Liver (tissue), 9 donors: Measurements from ENCODE around the gene GPR156. TPM values are rescaled to one million over a fixed set of nuclear protein-coding genes. Genes with fewer than 3 reads are reported as not detected.

Experiments used
- DNase-seq: peaks from one replicate; pipeline ENCODE4 v3.0.0-alpha.2; 2017; ENCODE audit warnings: low spot score
- H3K27ac ChIP-seq, 2 donors: one replicate each; pipeline ENCODE4 v1.7.0; 2013; ENCODE audit warnings: inconsistent platforms in 2 of 2, low read length in 2 of 2, control low read depth in 1 of 2, low read depth in 1 of 2, mild to moderate bottlenecking in 1 of 2
- H3K27me3 ChIP-seq, 4 donors: one replicate each; pipeline versions ENCODE4 v1.6.1 to v1.7.0; 2013; ENCODE audit warnings: low read length in 3 of 4, inconsistent platforms in 1 of 4, mild to moderate bottlenecking in 1 of 4, moderate library complexity in 1 of 4; ENCODE audit not compliant: control insufficient read depth in 4 of 4, insufficient read depth in 4 of 4
- H3K36me3 ChIP-seq, 4 donors: one replicate each; pipeline versions ENCODE4 v1.6.1 to v1.7.0; 2013; ENCODE audit warnings: low read length in 3 of 4, mild to moderate bottlenecking in 3 of 4, low read depth in 1 of 4, moderate library complexity in 1 of 4; ENCODE audit not compliant: control insufficient read depth in 4 of 4, insufficient read depth in 3 of 4
- H3K4me1 ChIP-seq, 4 donors: one replicate each; pipeline versions ENCODE4 v1.6.1 to v1.7.0; 2013; ENCODE audit warnings: low read length in 3 of 4, mild to moderate bottlenecking in 3 of 4, moderate library complexity in 1 of 4; ENCODE audit not compliant: control insufficient read depth in 4 of 4, insufficient read depth in 4 of 4
- H3K4me3 ChIP-seq, 3 donors: one replicate each; pipeline versions ENCODE4 v1.6.1 to v1.7.0; 2013; ENCODE audit warnings: low read length in 3 of 3, control low read depth in 1 of 3, low read depth in 1 of 3, mild to moderate bottlenecking in 1 of 3
- H3K9ac ChIP-seq, 2 donors: one replicate each; pipeline ENCODE4 v1.7.0; 2013; ENCODE audit warnings: low read length in 2 of 2, mild to moderate bottlenecking in 2 of 2, moderate library complexity in 2 of 2, control low read depth in 1 of 2, low read depth in 1 of 2
- H3K9me3 ChIP-seq, 4 donors: one replicate each; pipeline versions ENCODE4 v1.6.1 to v1.7.0; 2013; ENCODE audit warnings: low read length in 3 of 4; ENCODE audit not compliant: control insufficient read depth in 4 of 4
- ATF3 ChIP-seq: IDR thresholded peaks from 2 replicates; pipeline ENCODE4 v1.6.1; 2016; ENCODE audit warnings: antibody characterized with exemption
- CTCF ChIP-seq: fragments of 150-350 bp; IDR thresholded peaks from 2 replicates; pipeline ENCODE4 v1.5.1; 2017; ENCODE audit warnings: improper control_type of control experiment, low read depth, low read length; ENCODE audit not compliant: missing input control
- EGR1 ChIP-seq, 2 donors: IDR thresholded peaks; 2 replicates each; pipeline ENCODE4 v1.6.1; 2016 to 2018; ENCODE audit warnings: antibody characterized with exemption in 2 of 2, low read depth in 2 of 2
- FOXA1 ChIP-seq: IDR thresholded peaks from 2 replicates; pipeline ENCODE4 v1.6.1; 2016; ENCODE audit warnings: antibody characterized with exemption
- GABPA ChIP-seq, 2 donors: IDR thresholded peaks in 1 of 2; conservative IDR thresholded peaks in 1 of 2; 2 replicates each; pipeline ENCODE4 v1.6.1; 2016; ENCODE audit warnings: antibody characterized with exemption in 2 of 2, mild to moderate bottlenecking in 1 of 2, moderate library complexity in 1 of 2
- HNF4A ChIP-seq, 2 donors: conservative IDR thresholded peaks; 2 replicates each; pipeline ENCODE4 v1.6.1; 2016; ENCODE audit warnings: antibody characterized with exemption in 2 of 2, mild to moderate bottlenecking in 2 of 2
- HNF4G ChIP-seq: IDR thresholded peaks from 2 replicates; pipeline ENCODE4 v1.6.1; 2016; ENCODE audit warnings: antibody characterized with exemption
- JUND ChIP-seq, 2 donors: IDR thresholded peaks; 2 replicates each; pipeline ENCODE4 v1.6.1; 2016; ENCODE audit warnings: antibody characterized with exemption in 2 of 2
- MAX ChIP-seq: IDR thresholded peaks from 2 replicates; pipeline ENCODE4 v1.6.1; 2016; ENCODE audit warnings: antibody characterized with exemption
- RAD21 ChIP-seq, 2 donors: IDR thresholded peaks; 2 replicates each; pipeline ENCODE4 v1.6.1; 2016; ENCODE audit warnings: antibody characterized with exemption in 2 of 2, mild to moderate bottlenecking in 2 of 2
- REST ChIP-seq: IDR thresholded peaks from 2 replicates; pipeline ENCODE4 v1.6.1; 2016; ENCODE audit warnings: antibody characterized with exemption, mild to moderate bottlenecking
- RXRA ChIP-seq, 2 donors: IDR thresholded peaks; 2 replicates each; pipeline ENCODE4 v1.6.1; 2017 to 2018; ENCODE audit warnings: antibody characterized with exemption in 2 of 2, mild to moderate bottlenecking in 1 of 2
- SP1 ChIP-seq: IDR thresholded peaks from 2 replicates; pipeline ENCODE4 v1.6.1; 2018; ENCODE audit warnings: antibody characterized with exemption, mild to moderate bottlenecking
- TAF1 ChIP-seq: conservative IDR thresholded peaks from 2 replicates; pipeline ENCODE4 v1.6.1; 2016; ENCODE audit warnings: antibody characterized with exemption, mild to moderate bottlenecking
- YY1 ChIP-seq: IDR thresholded peaks from 2 replicates; pipeline ENCODE4 v1.6.1; 2016; ENCODE audit warnings: antibody characterized with exemption, mild to moderate bottlenecking
- ZBTB33 ChIP-seq: IDR thresholded peaks from 2 replicates; pipeline ENCODE4 v1.6.1; 2016; ENCODE audit warnings: antibody characterized with exemption
- WGBS: extraction: QIAGEN DNeasy Blood & Tissue Kit; methylation state at CpG from one replicate; pipeline ENCODE4 v1.1.7; 2013; 5-methylcytosine and 5-hydroxymethylcytosine counted together
- polyA plus RNA-seq, 2 donors: library from polyadenylated mRNA; stranded (reverse) in 1 of 2; unstranded in 1 of 2; fragments of 200-250 nt in 1 of 2; fragments of >200 nt in 1 of 2; fragmentation: Nextera tagmentation in 1 of 2; extraction: Ambion mirVana in 1 of 2; gene quantifications; one replicate each; pipeline versions ENCODE4 v1.2.1 to v1.2.3, GENCODE V29; 2013 to 2015
- total RNA-seq, 2 donors: library from RNA; depleted of rRNA; stranded (reverse); fragments of >200 nt; gene quantifications; one replicate each; pipeline ENCODE4 v1.2.3, GENCODE V29; 2014
- donor health status: healthy.
- donor health status: healthy.
- donor health status: healthy.
- donor health status: healthy.
- donor health status: healthy.

GPR156 gene
- total and polyA plus RNA-seq, 4 donors = 0.02 to 0.17 (median 0.09) TPM; not detected in 1

GRCh38 chr3:120212505-120212904, 72.5 kb downstream of the GPR156 start:
- Histone ChIP-seq H3K4me3 (no peak overlapping the region), H3K27ac (no peak overlapping the region), H3K9ac (no peak overlapping the region), H3K4me1 (peaks cover 0 to 2% (median 0%) of the 10 kb centered on the region in 4 donors), H3K9me3 (no peaks in the 10 kb centered on the region), H3K36me3 (no peaks in the 10 kb centered on the region), H3K27me3 (no peaks in the 10 kb centered on the region)
- 75% methylated on average over 1 of the region's 1 CpG for WGBS
- TF ChIP-seq TAF1 (no peak), HNF4A (conservative IDR thresholded peaks at IDR 0.05) (no peak), MAX (no peak), ZBTB33 (no peak), SP1 (no peak), RAD21 (IDR thresholded peaks at IDR 0.05) (no peak), RXRA (IDR thresholded peaks at IDR 0.05) (no peak), ATF3 (no peak), HNF4G (no peak), YY1 (no peak), GABPA (IDR thresholded peaks at IDR 0.05 in 1 of 2, conservative IDR thresholded peaks at IDR 0.05 in 1 of 2) (no peak), FOXA1 (no peak), REST (no peak), EGR1 (IDR thresholded peaks at IDR 0.05; ENCODE audit: low read depth in 2 of 2) (no peak), JUND (IDR thresholded peaks at IDR 0.05) (no peak)
- DNase-seq = no peak

- no peak for DNase-seq
- no peak overlapping the region for H3K27ac ChIP-seq
- H3K9ac ChIP-seq = no peak overlapping the region
- no peaks in the 10 kb centered on the region for H3K9me3 ChIP-seq
- H3K4me3 ChIP-seq = no peak overlapping the region
- no peaks in the 10 kb centered on the region for H3K36me3 ChIP-seq
- H3K4me1 ChIP-seq = peaks cover 1 to 4% (median 2%) of the 10 kb centered on the region in 4 donors
- no peaks in the 10 kb centered on the region for H3K27me3 ChIP-seq
- TF ChIP-seq YY1 = no peak
- no peak for TF ChIP-seq JUND (IDR thresholded peaks at IDR 0.05)
- TF ChIP-seq CTCF = no peak
- no peak for TF ChIP-seq RXRA (IDR thresholded peaks at IDR 0.05)
- 86% methylated on average over 1 of the region's 1 CpG for WGBS
These were observed 75.6 kb downstream of the GPR156 start for GRCh38 chr3:120209425-120209824.
